HG02588 (cell line): ENCODE measurements around the gene SLC29A4.

Experiments
- ATAC-seq: cut with Tn5 transposase; IDR thresholded peaks from one replicate; pipeline ENCODE4 v1.9.1; 2021; ENCODE audit warnings: mild to moderate bottlenecking, moderate library complexity; ENCODE audit not compliant: unreplicated experiment

SLC29A4 gene

GRCh38 chr7:5350600-5351385, 68.0 kb downstream of the SLC29A4 start:
- ATAC-seq: no peak

DNA sequence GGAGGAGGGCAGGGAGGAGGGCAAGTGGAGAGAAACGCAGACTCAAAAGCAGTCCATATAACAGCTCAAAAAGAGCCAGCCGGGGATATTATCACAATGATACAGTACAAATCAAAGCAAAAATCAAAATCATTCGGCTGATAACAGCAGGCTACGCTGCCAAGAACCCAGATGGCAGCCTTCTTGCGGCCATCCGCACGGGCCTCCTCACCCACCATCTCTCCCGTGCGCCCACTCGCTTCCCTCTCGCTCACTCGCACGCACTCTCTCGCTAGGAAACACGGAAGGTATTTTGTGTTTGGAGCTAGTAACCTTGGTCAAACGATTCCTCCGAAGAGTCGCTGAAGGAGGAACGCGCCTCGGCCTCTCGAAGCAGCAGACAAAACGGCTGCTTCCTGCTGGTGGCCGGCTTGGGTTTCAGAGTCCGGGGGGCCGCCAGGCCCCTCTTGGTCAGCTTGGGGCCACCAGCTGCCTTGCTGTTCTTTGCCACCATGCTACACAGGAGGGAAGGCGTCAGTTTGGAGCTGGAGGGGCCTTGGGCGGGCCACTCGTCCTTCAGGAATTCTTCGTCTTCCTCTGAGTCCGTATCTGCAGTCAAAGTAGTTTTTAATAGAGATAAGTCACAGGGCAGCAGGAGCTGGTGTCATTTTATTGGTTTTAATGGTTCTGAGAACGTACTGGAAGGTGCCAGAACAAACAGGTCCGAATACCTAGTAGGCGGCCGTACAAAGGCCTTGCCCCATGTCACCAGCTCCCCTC, 68.9 kb downstream of the SLC29A4 start:
- no peak for ATAC-seq

GRCh38 chr7:5352440-5353010, 69.8 kb downstream of the SLC29A4 start:
- no peak for ATAC-seq

- ATAC-seq: no peak
Observed at GRCh38 chr7:5354460-5355232, 71.9 kb downstream of the SLC29A4 start.
